Smooth muscle cell (in vitro differentiated cells): ENCODE data around the gene RGR. TPM values are rescaled to one million over a fixed set of nuclear protein-coding genes. Genes with fewer than 3 reads are reported as not detected.

Experiments used
- DNase-seq: peaks from one replicate; lab custom pipeline; 2025; ENCODE audit not compliant: unreplicated experiment; lab: John Stamatoyannopoulos, UW
- H2AFZ ChIP-seq: fragments of 200-600 bp; sonication (generic); 2 replicates; pipeline ENCODE4 v1.6.0; 2016; ENCODE audit warnings: antibody characterized with exemption, low read depth, mild to moderate bottlenecking
- H3F3A ChIP-seq: fragments of 200-600 bp; sonication (generic); 2 replicates; pipeline ENCODE4 v1.6.0; 2017; ENCODE audit warnings: antibody characterized with exemption, low read depth
- H3K27ac ChIP-seq: fragments of 200-600 bp; sonication (generic); 2 replicates; pipeline ENCODE4 v1.5.1; 2016; ENCODE audit warnings: low read depth, mild to moderate bottlenecking
- H3K27me3 ChIP-seq: fragments of 200-600 bp; sonication (generic); 2 replicates; pipeline ENCODE4 v1.6.1; 2016; ENCODE audit warnings: low read depth, mild to moderate bottlenecking
- H3K36me3 ChIP-seq: fragments of 200-600 bp; sonication (generic); 2 replicates; pipeline ENCODE4 v1.5.1; 2016; ENCODE audit warnings: low read depth
- H3K4me1 ChIP-seq: fragments of 200-600 bp; sonication (generic); 2 replicates; pipeline ENCODE4 v1.5.1; 2016; ENCODE audit warnings: low read depth
- H3K4me2 ChIP-seq: fragments of 200-600 bp; sonication (generic); 2 replicates; pipeline ENCODE4 v1.6.0; 2016; ENCODE audit warnings: mild to moderate bottlenecking
- H3K4me3 ChIP-seq: fragments of 200-600 bp; sonication (generic); 2 replicates; pipeline ENCODE4 v1.5.1; 2016; ENCODE audit warnings: mild to moderate bottlenecking
- H3K79me2 ChIP-seq: fragments of 200-600 bp; sonication (generic); 2 replicates; pipeline ENCODE4 v1.6.0; 2016; ENCODE audit warnings: low read depth, mild to moderate bottlenecking
- H3K9ac ChIP-seq: fragments of 200-600 bp; sonication (generic); 2 replicates; pipeline ENCODE4 v1.6.0; 2016; ENCODE audit warnings: low read depth
- H3K9me3 ChIP-seq: fragments of 200-600 bp; sonication (generic); replicated peaks from 2 replicates; pipeline ENCODE4 v1.5.1; 2016; ENCODE audit warnings: low read depth
- H4K20me1 ChIP-seq: fragments of 200-600 bp; sonication (generic); 2 replicates; pipeline ENCODE4 v1.6.0; 2016; ENCODE audit warnings: low read depth
- WGBS: methylation state at CpG from one replicate; pipeline ENCODE4 v1.1.7; 2016; ENCODE audit warnings: low lambda C conversion rate; 5-methylcytosine and 5-hydroxymethylcytosine counted together
- polyA plus RNA-seq: library from polyadenylated mRNA; unstranded; fragments of >200 nt; fragmentation: Nextera tagmentation; extraction: Ambion mirVana; gene quantifications from 2 replicates; pipeline ENCODE4 v1.2.1, GENCODE V29; 2016
- total RNA-seq: library from RNA; depleted of rRNA; stranded (reverse); fragments of >200 nt; gene quantifications from 2 replicates; pipeline ENCODE4 v1.2.3, GENCODE V29; 2014
- TF ChIP-seq, protein P1 (sequence below): fragments of 200-600 bp; sonication (generic); IDR thresholded peaks from 2 replicates; pipeline ENCODE4 v1.5.1; 2017; ENCODE audit warnings: borderline replicate concordance, mild to moderate bottlenecking, antibody characterized with exemption; ENCODE audit not compliant: insufficient read depth, poor library complexity, severe bottlenecking

RGR gene
- total and polyA plus RNA-seq, 2 experiments from 2014 or later, result not detected

- WGBS, result 97% methylated on average over 1 of the region's 1 CpG
- no peak overlapping the region for H2AFZ ChIP-seq
- H3F3A ChIP-seq, result no peaks in the 10 kb centered on the region
- no peak overlapping the region for H3K4me2 ChIP-seq
- no peaks in the 10 kb centered on the region for H3K79me2 ChIP-seq
- TF ChIP-seq, protein P1, sequence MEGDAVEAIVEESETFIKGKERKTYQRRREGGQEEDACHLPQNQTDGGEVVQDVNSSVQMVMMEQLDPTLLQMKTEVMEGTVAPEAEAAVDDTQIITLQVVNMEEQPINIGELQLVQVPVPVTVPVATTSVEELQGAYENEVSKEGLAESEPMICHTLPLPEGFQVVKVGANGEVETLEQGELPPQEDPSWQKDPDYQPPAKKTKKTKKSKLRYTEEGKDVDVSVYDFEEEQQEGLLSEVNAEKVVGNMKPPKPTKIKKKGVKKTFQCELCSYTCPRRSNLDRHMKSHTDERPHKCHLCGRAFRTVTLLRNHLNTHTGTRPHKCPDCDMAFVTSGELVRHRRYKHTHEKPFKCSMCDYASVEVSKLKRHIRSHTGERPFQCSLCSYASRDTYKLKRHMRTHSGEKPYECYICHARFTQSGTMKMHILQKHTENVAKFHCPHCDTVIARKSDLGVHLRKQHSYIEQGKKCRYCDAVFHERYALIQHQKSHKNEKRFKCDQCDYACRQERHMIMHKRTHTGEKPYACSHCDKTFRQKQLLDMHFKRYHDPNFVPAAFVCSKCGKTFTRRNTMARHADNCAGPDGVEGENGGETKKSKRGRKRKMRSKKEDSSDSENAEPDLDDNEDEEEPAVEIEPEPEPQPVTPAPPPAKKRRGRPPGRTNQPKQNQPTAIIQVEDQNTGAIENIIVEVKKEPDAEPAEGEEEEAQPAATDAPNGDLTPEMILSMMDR, result no peak
- H3K4me3 ChIP-seq, result no peak overlapping the region
- no peaks in the 10 kb centered on the region for H3K4me1 ChIP-seq
- H3K9me3 ChIP-seq, result no peaks in the 10 kb centered on the region
- no peak overlapping the region for H3K9ac ChIP-seq
- H4K20me1 ChIP-seq, result no peaks in the 10 kb centered on the region
- H3K36me3 ChIP-seq, result no peaks in the 10 kb centered on the region
- H3K27me3 ChIP-seq, result no peaks in the 10 kb centered on the region
- DNase-seq, result no peak
- H3K27ac ChIP-seq, result no peak overlapping the region
These were observed 43.3 kb downstream of the RGR start for GRCh38 chr10:84288151-84288550.

- Histone ChIP-seq H4K20me1 (no peaks in the 10 kb centered on the region), H3K27ac (no peak overlapping the region), H3K36me3 (no peaks in the 10 kb centered on the region), H3F3A (no peaks in the 10 kb centered on the region), H2AFZ (no peak overlapping the region), H3K4me2 (no peak overlapping the region), H3K27me3 (no peaks in the 10 kb centered on the region), H3K9me3 (no peaks in the 10 kb centered on the region), H3K79me2 (no peaks in the 10 kb centered on the region), H3K4me1 (no peaks in the 10 kb centered on the region), H3K4me3 (no peak overlapping the region), H3K9ac (no peak overlapping the region)
- DNase-seq, result no peak
- TF ChIP-seq, protein P1, result no peak
- 90% methylated on average over 1 of the region's 1 CpG for WGBS
These were observed 44.8 kb downstream of the RGR start for GRCh38 chr10:84289521-84290200.

GRCh38 chr10:84290235-84290634, 45.4 kb downstream of the RGR start:
- no peak for DNase-seq
- no peak overlapping the region for H3K27ac ChIP-seq
- no peaks in the 10 kb centered on the region for H3K27me3 ChIP-seq
- H3K9ac ChIP-seq, result no peak overlapping the region
- H2AFZ ChIP-seq, result no peak overlapping the region
- H3K36me3 ChIP-seq, result no peaks in the 10 kb centered on the region
- WGBS, result 83% methylated on average over 3 of the region's 3 CpGs
- no peaks in the 10 kb centered on the region for H4K20me1 ChIP-seq
- no peak overlapping the region for H3K4me2 ChIP-seq
- no peaks in the 10 kb centered on the region for H3K9me3 ChIP-seq
- no peaks in the 10 kb centered on the region for H3F3A ChIP-seq
- no peaks in the 10 kb centered on the region for H3K79me2 ChIP-seq
- H3K4me3 ChIP-seq, result no peak overlapping the region
- TF ChIP-seq, protein P1, result no peak
- no peaks in the 10 kb centered on the region for H3K4me1 ChIP-seq

- Histone ChIP-seq H3K36me3 (no peaks in the 10 kb centered on the region), H3K27me3 (no peaks in the 10 kb centered on the region), H3F3A (no peaks in the 10 kb centered on the region), H2AFZ (no peak overlapping the region), H3K4me2 (no peak overlapping the region), H4K20me1 (no peaks in the 10 kb centered on the region), H3K9ac (no peak overlapping the region), H3K4me3 (no peak overlapping the region), H3K9me3 (no peaks in the 10 kb centered on the region), H3K27ac (no peak overlapping the region), H3K4me1 (no peaks in the 10 kb centered on the region), H3K79me2 (no peaks in the 10 kb centered on the region)
- DNase-seq, result no peak
- TF ChIP-seq, protein P1, result no peak
- WGBS, result 48% methylated on average over 1 of the region's 1 CpG
These were observed 46.5 kb downstream of the RGR start for GRCh38 chr10:84291384-84291783.
